HepG2 (cell line): ENCODE data around the gene CD200. TPM values are rescaled to one million over a fixed set of nuclear protein-coding genes. Genes with fewer than 3 reads are reported as not detected.

Source experiments
- ATAC-seq: fragments of 200-7000 bp; cut with Tn5 transposase; 3 replicates; pipeline ENCODE4 v1.9.1; 2020; ENCODE audit warnings: mild to moderate bottlenecking, moderate library complexity
- BruUV-seq: library from RNA; stranded (reverse); fragments of 400-500 nt; replicated peaks from 2 replicates; lab custom pipeline; 2021; lab: Mats Ljungman, UMichigan
- CTCF ChIA-PET: fragments of 300-600 bp; formaldehyde crosslinking; extraction: SDS; loops from one replicate; lab custom pipeline; 2021; ENCODE audit warnings: low total read pairs, inconsistent platforms, low intra/inter-chr PET ratio; lab: Yijun Ruan, JAX
- POLR2A ChIA-PET: fragments of 350-600 bp; sonication (Branson Sonifier 250); formaldehyde crosslinking; loops from one replicate; lab custom pipeline; 2020; ENCODE audit warnings: antibody characterized with exemption, inconsistent platforms; lab: Yijun Ruan, JAX
- DNase-seq: peaks from one replicate; pipeline ENCODE4 v3.0.0-alpha.2; 2015; ENCODE audit warnings: low spot score
- FAIRE-seq: peaks from 3 replicates; lab custom pipeline; 2011; peaks lifted over from hg19 to GRCh38; lab: Jason Lieb, UNC
- H2AFZ ChIP-seq: one replicate; pipeline ENCODE4 v1.6.1; 2011; ENCODE audit warnings: low read length, inconsistent platforms
- H3K27ac ChIP-seq: fragments of 300-600 bp; 3 replicates; pipeline ENCODE4 v1.8.0; 2011; ENCODE audit warnings: mixed run types, mild to moderate bottlenecking, mixed read lengths, low read length, inconsistent platforms; ENCODE audit not compliant: insufficient read depth; ENCODE audit errors: extremely low read length
- H3K27me3 ChIP-seq, 2 experiments: fragments of 200-600 bp in 1 of 2; 2 replicates in 1 of 2; 3 replicates in 1 of 2; pipeline versions ENCODE4 v1.6.0 to v1.8.0; 2011; ENCODE audit warnings: low read length in 2 of 2, mild to moderate bottlenecking in 2 of 2, moderate library complexity in 2 of 2, inconsistent platforms in 1 of 2; ENCODE audit not compliant: insufficient read depth in 2 of 2, control insufficient read depth in 1 of 2
- H3K36me3 ChIP-seq, 2 experiments: fragments of 200-600 bp in 1 of 2; replicated peaks in 1 of 2; 2 replicates in 1 of 2; 3 replicates in 1 of 2; pipeline versions ENCODE4 v1.5.1 to v1.8.0; 2011; ENCODE audit warnings: low read length in 2 of 2, inconsistent platforms in 1 of 2; ENCODE audit not compliant: insufficient read depth in 2 of 2, control insufficient read depth in 1 of 2
- H3K4me1 ChIP-seq: 2 replicates; pipeline ENCODE4 v1.5.1; 2012; ENCODE audit warnings: low read length, inconsistent platforms; ENCODE audit not compliant: insufficient read depth
- H3K4me2 ChIP-seq: 2 replicates; pipeline ENCODE4 v1.6.0; 2011; ENCODE audit warnings: low read depth, low read length, inconsistent platforms
- H3K4me3 ChIP-seq, 3 experiments: fragments of 200-600 bp in 1 of 3; sonication (generic), shearing (Covaris generic) in 1 of 3; replicated peaks in 1 of 3; 2 replicates each; pipeline ENCODE4 v1.5.1; 2011 to 2016; ENCODE audit warnings: low read length in 3 of 3, inconsistent platforms in 2 of 3, low read depth in 2 of 3, mild to moderate bottlenecking in 2 of 3, control low read depth in 1 of 3, mixed read lengths in 1 of 3; ENCODE audit not compliant: insufficient read depth in 1 of 3
- H3K79me2 ChIP-seq: one replicate; pipeline ENCODE4 v1.6.1; 2011; ENCODE audit warnings: low read length, inconsistent platforms; ENCODE audit not compliant: insufficient read depth
- H3K9ac ChIP-seq: 2 replicates; pipeline ENCODE4 v1.6.0; 2011; ENCODE audit warnings: mild to moderate bottlenecking, low read depth, low read length, inconsistent platforms; ENCODE audit not compliant: insufficient read depth
- H3K9me3 ChIP-seq: 2 replicates; pipeline ENCODE4 v1.5.1; 2012; ENCODE audit warnings: mild to moderate bottlenecking, low read length
- H4K20me1 ChIP-seq: 2 replicates; pipeline ENCODE4 v1.6.0; 2011; ENCODE audit warnings: inconsistent platforms, mild to moderate bottlenecking, low read length, moderate library complexity; ENCODE audit not compliant: insufficient read depth
- BATF2 ChIP-seq: sonication (generic); formaldehyde crosslinking; IDR thresholded peaks from 2 replicates; pipeline ENCODE4 v1.8.0; 2022; ENCODE audit warnings: mild to moderate bottlenecking, missing genetic modification reagents, moderate library complexity
- GTF2F1 ChIP-seq: fragments of 150-350 bp; IDR thresholded peaks from 2 replicates; pipeline ENCODE4 v1.6.1; 2014; ENCODE audit warnings: low read length
- RORA ChIP-seq: sonication (generic); formaldehyde crosslinking; IDR thresholded peaks from 2 replicates; pipeline ENCODE4 v1.5.0; 2020; ENCODE audit warnings: mild to moderate bottlenecking, missing genetic modification reagents, moderate library complexity
- ZNF691 ChIP-seq: sonication (generic); formaldehyde crosslinking; IDR thresholded peaks from 2 replicates; pipeline ENCODE4 v1.4.0; 2020; ENCODE audit warnings: missing genetic modification reagents, low read depth, mild to moderate bottlenecking, borderline replicate concordance
- WGBS: methylation state at CpG from one replicate; pipeline ENCODE4 v1.1.6; 2017; ENCODE audit warnings: low lambda C conversion rate; 5-methylcytosine and 5-hydroxymethylcytosine counted together
- in situ Hi-C: cut with HindIII; loops from 2 replicates; pipeline ENCODE4 v1.10.0; 2017; ENCODE audit warnings: low pct_unique_long_range_greater_than_20kb; ENCODE audit not compliant: extremely low pct_ligation_motif_present
- intact Hi-C: fragments of 100-400 bp; cut with micrococcal nuclease; formaldehyde crosslinking; loops from one replicate; pipeline ENCODE4 v1.10.0; 2022; ENCODE audit not compliant: unreplicated experiment
- polyA plus RNA-seq, 8 experiments: library from polyadenylated mRNA; depleted of rRNA in 3 of 8; stranded (reverse) in 7 of 8; unstranded in 1 of 8; fragments of >200 nt; fragmentation: Illumina TruSeq in 4 of 8; extraction: Trizol in 4 of 8; gene quantifications; 2 replicates each; pipeline versions ENCODE4 v1.2.1 to v1.2.3, GENCODE V29; 2011 to 2016; ENCODE audit warnings: low read depth in 4 of 8, missing spikeins in 1 of 8, mixed read lengths in 1 of 8; ENCODE audit not compliant: insufficient read depth in 1 of 8
- total RNA-seq, 5 experiments: library from RNA; depleted of rRNA; stranded (reverse); fragments of >200 nt; fragmentation: Illumina TruSeq; extraction: Trizol; gene quantifications; 2 replicates each; pipeline ENCODE4 v1.2.3, GENCODE V29; 2016; ENCODE audit warnings: low read depth in 1 of 5
- TF ChIP-seq, protein P1 (sequence below): sonication (generic); formaldehyde crosslinking; IDR thresholded peaks from 2 replicates; pipeline ENCODE4 v1.4.0; 2020; ENCODE audit warnings: missing genetic modification reagents, borderline replicate concordance

Gene CD200
- total and polyA plus RNA-seq, 2 of the 13 experiments (the other 11 are each of a cell fraction or from before 2014, with no cell fraction given), result not detected

DNA sequence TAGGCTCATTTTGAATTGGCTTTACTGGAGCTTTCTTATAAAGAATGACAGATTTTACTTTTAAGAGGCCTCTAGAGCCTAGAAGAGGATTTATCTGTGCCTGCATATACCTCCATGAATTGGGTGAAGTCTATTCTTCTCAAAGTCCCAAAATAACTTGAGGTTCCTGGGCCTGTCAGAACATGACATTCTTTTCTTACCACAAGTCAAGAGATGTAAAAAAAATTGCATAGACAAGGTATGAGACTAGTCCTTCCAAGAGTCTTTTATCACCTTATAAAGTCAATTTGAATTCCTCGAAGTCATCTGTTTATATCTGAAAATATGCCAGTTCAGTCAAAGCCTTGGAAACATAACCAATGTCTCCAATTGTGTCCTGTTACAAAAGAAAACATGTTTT is 17.2 kb upstream of the CD200 start (continued):
- TF ChIP-seq BATF2 (CRISPR knock-in tag) (no peak), RORA (CRISPR knock-in tag) (no peak), ZNF691 (CRISPR knock-in tag) (no peak)

DNA sequence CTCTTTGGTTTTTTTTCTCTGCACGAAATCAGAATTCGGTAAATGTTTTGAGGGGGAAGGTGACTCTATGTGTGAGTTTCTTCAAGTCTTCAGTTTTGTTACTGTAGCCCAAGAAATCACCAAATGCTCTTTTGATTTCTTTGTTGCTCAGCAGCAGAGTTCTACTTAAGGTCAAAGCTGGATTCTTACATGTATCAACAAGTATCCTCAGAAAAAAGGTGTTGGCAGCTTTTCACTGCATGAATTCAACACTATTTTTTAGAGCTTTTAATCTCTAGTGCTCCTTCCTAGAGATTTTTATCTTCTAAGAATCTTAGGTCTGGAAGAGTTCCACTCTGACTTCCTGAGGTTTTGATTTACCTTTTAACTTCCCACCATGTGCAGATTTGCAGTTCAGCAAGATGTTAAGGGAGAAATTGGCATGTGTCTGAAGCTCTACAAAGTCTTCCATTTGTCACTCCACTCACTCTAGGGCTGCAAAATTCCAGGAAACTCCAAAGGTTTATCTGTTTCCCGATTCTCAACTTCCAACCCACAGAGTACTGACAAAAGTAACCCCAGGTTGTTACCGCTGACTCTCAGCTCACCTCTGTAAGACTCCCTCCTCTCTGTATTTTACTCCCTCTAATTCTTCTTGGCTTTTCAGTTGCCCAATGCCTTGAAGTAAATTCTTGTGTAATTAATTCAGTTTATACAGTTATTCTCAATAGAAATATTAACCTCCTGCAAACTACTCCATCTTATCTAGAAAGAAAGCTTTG is 13.3 kb upstream of the CD200 start:
- Histone ChIP-seq H2AFZ (no peak overlapping the region), H3K36me3 (no peaks in the 10 kb centered on the region), H3K9ac (no peak overlapping the region), H3K27ac (no peak overlapping the region), H4K20me1 (no peaks in the 10 kb centered on the region), H3K4me3 (no peak overlapping the region), H3K9me3 (no peaks in the 10 kb centered on the region), H3K79me2 (no peaks in the 10 kb centered on the region), H3K4me1 (peaks cover 8% of the 10 kb centered on the region; the same call in 1 of the 2 replicates), H3K27me3 (no peaks in the 10 kb centered on the region), H3K4me2 (no peak overlapping the region)
- FAIRE-seq, result no peak
- no peak for DNase-seq
- TF ChIP-seq, protein P1, sequence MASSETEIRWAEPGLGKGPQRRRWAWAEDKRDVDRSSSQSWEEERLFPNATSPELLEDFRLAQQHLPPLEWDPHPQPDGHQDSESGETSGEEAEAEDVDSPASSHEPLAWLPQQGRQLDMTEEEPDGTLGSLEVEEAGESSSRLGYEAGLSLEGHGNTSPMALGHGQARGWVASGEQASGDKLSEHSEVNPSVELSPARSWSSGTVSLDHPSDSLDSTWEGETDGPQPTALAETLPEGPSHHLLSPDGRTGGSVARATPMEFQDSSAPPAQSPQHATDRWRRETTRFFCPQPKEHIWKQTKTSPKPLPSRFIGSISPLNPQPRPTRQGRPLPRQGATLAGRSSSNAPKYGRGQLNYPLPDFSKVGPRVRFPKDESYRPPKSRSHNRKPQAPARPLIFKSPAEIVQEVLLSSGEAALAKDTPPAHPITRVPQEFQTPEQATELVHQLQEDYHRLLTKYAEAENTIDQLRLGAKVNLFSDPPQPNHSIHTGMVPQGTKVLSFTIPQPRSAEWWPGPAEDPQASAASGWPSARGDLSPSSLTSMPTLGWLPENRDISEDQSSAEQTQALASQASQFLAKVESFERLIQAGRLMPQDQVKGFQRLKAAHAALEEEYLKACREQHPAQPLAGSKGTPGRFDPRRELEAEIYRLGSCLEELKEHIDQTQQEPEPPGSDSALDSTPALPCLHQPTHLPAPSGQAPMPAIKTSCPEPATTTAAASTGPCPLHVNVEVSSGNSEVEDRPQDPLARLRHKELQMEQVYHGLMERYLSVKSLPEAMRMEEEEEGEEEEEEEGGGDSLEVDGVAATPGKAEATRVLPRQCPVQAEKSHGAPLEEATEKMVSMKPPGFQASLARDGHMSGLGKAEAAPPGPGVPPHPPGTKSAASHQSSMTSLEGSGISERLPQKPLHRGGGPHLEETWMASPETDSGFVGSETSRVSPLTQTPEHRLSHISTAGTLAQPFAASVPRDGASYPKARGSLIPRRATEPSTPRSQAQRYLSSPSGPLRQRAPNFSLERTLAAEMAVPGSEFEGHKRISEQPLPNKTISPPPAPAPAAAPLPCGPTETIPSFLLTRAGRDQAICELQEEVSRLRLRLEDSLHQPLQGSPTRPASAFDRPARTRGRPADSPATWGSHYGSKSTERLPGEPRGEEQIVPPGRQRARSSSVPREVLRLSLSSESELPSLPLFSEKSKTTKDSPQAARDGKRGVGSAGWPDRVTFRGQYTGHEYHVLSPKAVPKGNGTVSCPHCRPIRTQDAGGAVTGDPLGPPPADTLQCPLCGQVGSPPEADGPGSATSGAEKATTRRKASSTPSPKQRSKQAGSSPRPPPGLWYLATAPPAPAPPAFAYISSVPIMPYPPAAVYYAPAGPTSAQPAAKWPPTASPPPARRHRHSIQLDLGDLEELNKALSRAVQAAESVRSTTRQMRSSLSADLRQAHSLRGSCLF (CRISPR knock-in tag), result no peak
- TF ChIP-seq GTF2F1, result no peak
- CTCF ChIA-PET, result no interaction called here
- BruUV-seq, result no TSS peak
- no peak for ATAC-seq
- POLR2A ChIA-PET, result no interaction called here
- 12% methylated on average over 4 of the region's 4 CpGs for WGBS
- intact Hi-C loops (no loop called here), in situ Hi-C loops (loop anchor here (10.0 kb wide), 1 partner anchor 215 kb away; no protein-coding TSS in a partner anchor)
